Muscle layer of colon (tissue), 2 donors: Measurements from ENCODE around the gene SF3B4.
"Not testable (repeated sequence)": the region's sequence is repeated elsewhere in the genome, so short reads cannot be mapped to it uniquely, and the experiment has no call there.

Experiments
- H3K27ac ChIP-seq: one replicate; pipeline ENCODE4 v1.7.0; 2013; ENCODE audit warnings: low read depth, mild to moderate bottlenecking, low read length, moderate library complexity
- H3K27me3 ChIP-seq, 2 donors: one replicate each; pipeline ENCODE4 v1.7.0; 2013; ENCODE audit warnings: low read length in 2 of 2, mild to moderate bottlenecking in 2 of 2; ENCODE audit not compliant: insufficient read depth in 2 of 2, control insufficient read depth in 1 of 2
- H3K36me3 ChIP-seq: one replicate; pipeline ENCODE4 v1.7.0; 2013; ENCODE audit warnings: mild to moderate bottlenecking, low read length; ENCODE audit not compliant: insufficient read depth
- H3K4me1 ChIP-seq: one replicate; pipeline ENCODE4 v1.7.0; 2013; ENCODE audit warnings: mild to moderate bottlenecking, low read length; ENCODE audit not compliant: insufficient read depth
- H3K4me3 ChIP-seq, 2 donors: one replicate each; pipeline ENCODE4 v1.7.0; 2013; ENCODE audit warnings: low read length in 2 of 2, low read depth in 1 of 2, mild to moderate bottlenecking in 1 of 2, moderate library complexity in 1 of 2
- H3K9ac ChIP-seq: one replicate; pipeline ENCODE4 v1.7.0; 2013; ENCODE audit warnings: low read length
- H3K9me3 ChIP-seq: one replicate; pipeline ENCODE4 v1.7.0; 2013; ENCODE audit warnings: mild to moderate bottlenecking, low read length
- donor health status: abdominal sarcoma.
- donor health status: Adenocarcinoma of cecum.

Gene SF3B4

GRCh38 chr1:149887196-149887455 lies 40.5 kb downstream of the SF3B4 start:
- H3K9ac ChIP-seq, result peak overlapping the region; percentile 87
- not testable (repeated sequence) for H3K36me3 ChIP-seq, H3K9me3 ChIP-seq, H3K27me3 ChIP-seq
- peak overlapping the region; percentile 67 to 95 for H3K4me3 ChIP-seq
- peak overlapping the region; percentile 98 for H3K27ac ChIP-seq
- peaks cover 15% of the 10 kb centered on the region for H3K4me1 ChIP-seq

DNA sequence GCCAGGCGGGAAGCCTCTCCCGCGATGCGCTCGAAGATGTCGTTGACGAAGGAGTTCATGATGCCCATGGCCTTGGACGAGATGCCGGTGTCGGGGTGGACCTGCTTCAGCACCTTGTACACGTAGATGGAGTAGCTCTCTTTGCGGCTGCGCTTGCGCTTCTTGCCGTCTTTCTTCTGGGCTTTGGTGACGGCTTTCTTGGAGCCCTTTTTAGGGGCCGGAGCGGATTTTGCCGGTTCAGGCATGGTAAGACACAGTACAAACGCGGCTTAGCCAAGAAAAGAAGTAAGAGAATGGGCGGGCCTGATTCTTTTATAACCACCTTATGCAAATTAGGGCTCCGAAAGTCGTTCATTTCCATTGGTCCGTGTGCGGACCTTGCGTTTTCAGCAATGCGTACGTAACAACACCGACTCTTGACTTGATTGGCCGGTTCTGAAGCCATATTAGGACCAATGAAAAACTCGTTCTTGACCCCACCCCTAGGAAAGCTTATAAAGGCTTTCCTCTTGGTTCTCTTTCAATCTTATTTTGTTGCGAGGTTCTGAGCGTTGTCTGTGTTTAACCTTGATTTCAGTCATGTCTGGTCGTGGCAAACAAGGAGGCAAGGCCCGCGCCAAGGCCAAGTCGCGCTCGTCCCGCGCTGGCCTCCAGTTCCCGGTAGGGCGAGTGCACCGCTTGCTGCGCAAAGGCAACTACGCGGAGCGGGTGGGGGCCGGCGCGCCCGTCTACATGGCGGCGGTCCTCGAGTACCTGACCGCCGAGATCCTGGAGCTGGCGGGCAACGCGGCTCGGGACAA lies 41.0 kb downstream of the SF3B4 start:
- Histone ChIP-seq H3K27me3 (no peaks in the 10 kb centered on the region), H3K4me1 (peaks cover 15% of the 10 kb centered on the region)

DNA sequence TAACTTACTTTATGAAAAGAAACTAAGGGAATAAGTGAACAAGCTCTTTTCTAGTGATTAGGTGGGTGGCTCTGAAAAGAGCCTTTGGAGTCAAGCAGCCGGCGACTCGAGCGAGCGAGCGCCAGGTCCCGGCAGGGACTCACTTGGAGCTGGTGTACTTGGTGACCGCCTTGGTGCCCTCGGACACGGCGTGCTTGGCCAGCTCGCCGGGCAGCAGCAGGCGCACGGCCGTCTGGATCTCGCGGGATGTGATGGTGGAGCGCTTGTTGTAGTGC lies 41.5 kb downstream of the SF3B4 start:
- not testable (repeated sequence) for H3K27me3 ChIP-seq, H3K36me3 ChIP-seq, H3K9me3 ChIP-seq
- Histone ChIP-seq H3K9ac (peak overlapping the region; percentile 87), H3K4me1 (peaks cover 15% of the 10 kb centered on the region), H3K27ac (peak overlapping the region; percentile 98), H3K4me3 (peak overlapping the region; percentile 53 to 95)

More for the DNA sequence above, 41.0 kb downstream of the SF3B4 start:
- peak overlapping the region; percentile 67 to 95 for H3K4me3 ChIP-seq
- H3K36me3 ChIP-seq, result no peaks in the 10 kb centered on the region
- H3K27ac ChIP-seq, result peak overlapping the region; percentile 98
- no peaks in the 10 kb centered on the region for H3K9me3 ChIP-seq
- H3K9ac ChIP-seq, result peak overlapping the region; percentile 87

DNA sequence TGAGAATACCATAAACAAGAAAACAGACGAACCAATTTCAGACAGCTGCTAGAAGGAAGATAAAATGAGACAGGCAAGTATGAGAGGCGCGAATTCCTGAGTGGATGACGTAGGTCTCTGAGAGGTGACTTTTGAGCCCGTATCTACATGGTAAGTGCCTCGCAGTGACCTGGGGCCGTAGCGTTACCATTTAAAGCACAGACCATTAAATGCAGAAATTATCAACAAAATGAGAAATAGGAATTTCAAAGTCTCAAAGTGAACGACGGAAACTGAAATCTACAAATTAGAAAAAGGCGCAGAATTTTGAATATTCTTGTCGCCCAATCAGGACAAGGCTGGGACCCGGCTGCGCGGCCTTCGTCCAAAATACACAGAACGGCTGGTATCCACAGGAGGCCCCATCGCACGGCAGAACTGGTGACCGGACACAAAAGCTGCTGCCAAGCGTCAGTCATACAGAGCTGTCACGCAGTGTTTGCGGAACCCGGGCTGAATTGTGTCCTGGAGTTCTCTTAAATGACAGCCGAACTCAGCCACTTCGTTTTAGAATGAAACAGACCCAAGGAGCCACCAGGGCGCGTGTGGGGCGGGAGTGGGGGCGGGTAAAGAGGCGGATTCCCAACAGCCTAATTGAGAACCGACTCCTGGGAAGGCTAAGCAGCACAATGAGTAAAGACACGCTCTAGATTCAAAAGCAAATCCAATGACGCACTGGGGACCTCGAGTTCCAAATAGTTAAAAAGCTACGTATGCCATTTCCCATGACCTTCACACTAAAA lies 42.1 kb downstream of the SF3B4 start:
- Histone ChIP-seq H3K27me3 (no peaks in the 10 kb centered on the region), H3K27ac (peak overlapping the region; percentile 98), H3K9me3 (no peaks in the 10 kb centered on the region), H3K36me3 (no peaks in the 10 kb centered on the region), H3K9ac (peak overlapping the region; percentile 87), H3K4me1 (peaks cover 15% of the 10 kb centered on the region), H3K4me3 (peak overlapping the region; percentile 53 to 95)

DNA sequence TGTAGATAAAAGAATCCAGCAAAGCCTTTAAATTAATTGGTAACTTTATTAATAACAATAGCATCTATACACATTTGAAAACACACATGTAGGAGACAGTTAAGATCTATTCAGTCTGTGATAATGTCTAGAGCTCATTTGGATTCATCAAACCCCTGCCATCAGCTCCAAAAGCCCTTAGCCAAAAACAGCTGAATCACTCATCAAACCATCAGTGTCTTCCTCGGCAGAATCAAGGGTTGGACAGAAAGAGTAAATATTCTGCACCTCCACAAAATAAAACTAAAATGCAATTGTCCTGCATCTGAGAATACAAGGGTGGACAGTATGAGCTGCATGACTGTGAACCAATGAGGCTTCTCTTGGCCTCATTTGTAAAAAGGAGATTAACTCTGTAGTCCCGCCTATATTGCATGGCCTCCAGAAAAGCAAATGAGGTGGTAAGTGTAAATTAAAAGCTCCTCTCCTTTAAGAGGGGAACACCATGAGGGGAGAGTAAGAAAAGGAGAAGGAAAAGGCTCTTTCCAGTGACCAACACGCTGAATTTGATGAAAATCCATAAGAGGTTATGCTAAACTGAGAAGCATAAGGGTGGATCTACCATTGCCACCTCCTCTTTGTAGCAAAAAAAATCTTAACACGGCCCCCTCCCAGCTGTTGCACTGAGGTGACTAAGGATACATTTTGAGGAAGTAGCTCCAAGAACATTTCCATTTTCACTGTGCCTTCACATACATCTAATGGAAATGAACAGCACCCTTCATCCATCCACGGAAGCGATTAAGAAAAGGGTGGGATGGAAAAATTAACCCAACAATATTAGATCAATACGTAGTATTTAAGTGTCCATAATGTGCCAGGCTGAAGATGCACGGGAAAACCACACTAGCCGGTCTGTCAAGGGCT lies 42.9 kb downstream of the SF3B4 start:
- no peaks in the 10 kb centered on the region for H3K9me3 ChIP-seq
- no peaks in the 10 kb centered on the region for H3K27me3 ChIP-seq
- peak overlapping the region; percentile 53 to 95 for H3K4me3 ChIP-seq
- H3K36me3 ChIP-seq, result no peaks in the 10 kb centered on the region
- peaks cover 15% of the 10 kb centered on the region for H3K4me1 ChIP-seq
- peak overlapping the region; percentile 87 for H3K9ac ChIP-seq
- peak overlapping the region; percentile 98 for H3K27ac ChIP-seq

GRCh38 chr1:149883598-149884247 lies 43.9 kb downstream of the SF3B4 start:
- no peak overlapping the region for H3K9ac ChIP-seq
- H3K9me3 ChIP-seq, result no peaks in the 10 kb centered on the region
- peaks cover 15% of the 10 kb centered on the region for H3K4me1 ChIP-seq
- peak overlapping the region in 1 of 2 donors; percentile 95 for H3K4me3 ChIP-seq
- no peaks in the 10 kb centered on the region for H3K36me3 ChIP-seq
- H3K27ac ChIP-seq, result no peak overlapping the region
- no peaks in the 10 kb centered on the region for H3K27me3 ChIP-seq

DNA sequence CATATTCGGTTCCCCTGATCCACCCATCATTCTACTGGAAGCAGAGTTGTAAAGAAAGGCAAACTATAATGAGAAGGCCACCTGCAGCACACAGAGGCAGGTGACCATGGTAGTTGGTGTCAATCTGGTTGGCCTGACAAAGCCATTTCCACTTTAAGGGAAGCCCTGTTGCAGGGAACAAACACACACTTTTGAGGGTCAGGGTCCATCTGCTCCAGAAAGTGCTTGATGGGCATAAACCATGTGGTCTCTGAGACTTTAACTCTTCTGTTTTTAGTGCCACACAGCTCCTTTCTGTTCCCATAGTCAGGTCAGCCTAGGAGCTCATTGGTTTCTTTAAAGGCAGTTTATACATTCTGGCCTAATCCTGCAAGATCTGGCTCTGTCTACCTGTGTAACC lies 45.7 kb downstream of the SF3B4 start:
- no peaks in the 10 kb centered on the region for H3K9me3 ChIP-seq
- no peak overlapping the region for H3K4me3 ChIP-seq
- H3K4me1 ChIP-seq, result peaks cover 15% of the 10 kb centered on the region
- no peak overlapping the region for H3K27ac ChIP-seq
- no peaks in the 10 kb centered on the region for H3K36me3 ChIP-seq
- no peaks in the 10 kb centered on the region for H3K27me3 ChIP-seq
- no peak overlapping the region for H3K9ac ChIP-seq

DNA sequence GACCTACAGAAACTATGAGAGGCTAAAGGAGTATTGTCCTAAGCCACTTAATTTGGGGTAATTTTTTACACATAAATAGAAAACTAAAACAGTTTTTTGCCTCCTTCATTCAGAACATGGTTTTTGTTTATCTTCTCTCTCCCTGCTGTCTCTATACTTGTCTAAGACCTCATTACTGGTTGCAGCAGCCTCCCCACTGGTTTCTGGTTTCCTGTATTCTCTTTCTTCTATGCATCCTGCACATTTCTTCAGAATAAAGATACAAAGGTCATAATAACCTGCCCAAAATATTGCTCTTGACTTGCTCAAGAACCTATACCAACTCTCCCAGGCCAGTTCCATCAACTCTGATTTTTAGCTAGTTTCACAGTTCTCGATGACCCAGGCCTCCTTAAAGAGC lies 48.0 kb downstream of the SF3B4 start:
- Histone ChIP-seq H3K36me3 (no peaks in the 10 kb centered on the region), H3K27me3 (no peaks in the 10 kb centered on the region), H3K4me1 (peaks cover 11% of the 10 kb centered on the region), H3K4me3 (no peak overlapping the region), H3K27ac (no peak overlapping the region), H3K9ac (no peak overlapping the region), H3K9me3 (no peaks in the 10 kb centered on the region)

DNA sequence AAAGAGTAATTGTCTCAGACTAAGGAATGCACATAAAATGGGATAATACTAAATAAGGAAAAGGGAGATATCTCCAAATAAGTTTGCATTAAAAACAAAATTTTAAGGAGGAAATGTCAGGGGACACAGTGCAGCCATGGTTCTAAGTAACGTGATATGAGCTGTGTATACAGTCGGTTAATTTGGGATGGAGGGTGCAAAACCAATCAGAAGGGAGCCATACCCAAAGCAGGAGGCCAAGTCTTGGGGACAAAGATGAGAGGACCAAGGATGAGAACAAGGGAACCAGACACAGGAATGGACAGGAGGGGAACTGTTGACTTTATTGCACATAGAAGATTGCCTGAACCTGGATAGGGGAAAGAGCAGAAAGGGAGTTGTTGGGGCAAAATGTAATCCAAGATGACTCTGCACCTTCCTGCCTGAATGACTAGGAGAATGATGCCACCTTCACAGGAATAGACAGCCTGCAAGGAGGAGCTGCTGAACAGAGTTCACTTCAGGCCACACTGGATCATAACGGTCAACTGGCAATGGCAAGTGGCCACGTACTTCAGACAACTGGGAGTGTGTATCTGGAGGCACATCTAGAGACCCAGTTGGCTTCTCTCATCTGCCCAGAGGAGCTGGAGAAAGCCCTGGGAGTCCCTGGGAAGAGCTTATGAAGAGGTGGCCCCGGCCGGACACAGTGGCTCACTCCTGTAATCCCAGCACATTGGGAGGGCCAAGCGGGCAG lies 50.2 kb downstream of the SF3B4 start:
- H3K9me3 ChIP-seq, result no peaks in the 10 kb centered on the region
- H3K27ac ChIP-seq, result no peak overlapping the region
- H3K4me1 ChIP-seq, result no peaks in the 10 kb centered on the region
- no peaks in the 10 kb centered on the region for H3K36me3 ChIP-seq
- H3K4me3 ChIP-seq, result no peak overlapping the region
- no peaks in the 10 kb centered on the region for H3K27me3 ChIP-seq
- no peak overlapping the region for H3K9ac ChIP-seq
